Stimulated activated memory B cell treated with anti-CD40 and anti-IgM and Interleukin-4, amounts not matched to agents 10 μg/mL and 1 μg/mL and 100 μg/mL, for 72 hours (primary cell): ENCODE measurements around the gene OXER1.

Experiments
- ATAC-seq: fragments of 150-1000 bp; cut with Tn5 transposase; 2 replicates; pipeline ENCODE4 v1.10.0; 2021
- H3K27ac Mint-ChIP-seq: one replicate; pipeline ENCODE4 v1.8.0; 2022; ENCODE audit warnings: mild to moderate bottlenecking, mixed read lengths
- H3K27me3 Mint-ChIP-seq: one replicate; pipeline ENCODE4 v1.8.0; 2022; ENCODE audit warnings: mixed read lengths
- H3K36me3 Mint-ChIP-seq: one replicate; pipeline ENCODE4 v1.8.0; 2022; ENCODE audit warnings: mixed read lengths
- H3K4me1 Mint-ChIP-seq: one replicate; pipeline ENCODE4 v1.8.0; 2022; ENCODE audit warnings: mixed read lengths
- H3K4me3 Mint-ChIP-seq: one replicate; pipeline ENCODE4 v1.8.0; 2022; ENCODE audit warnings: mild to moderate bottlenecking, moderate library complexity, mixed read lengths
- H3K9me3 Mint-ChIP-seq: one replicate; pipeline ENCODE4 v1.8.0; 2022; ENCODE audit warnings: mixed read lengths

The OXER1 gene

GRCh38 chr2:42767080-42767898 lies 3.4 kb upstream of the OXER1 start:
- ATAC-seq = no peak
- Mint-ChIP-seq H3K27me3 (no peaks in the 10 kb centered on the region), H3K27ac (no peak overlapping the region)

GRCh38 chr2:42765686-42766085 lies 1.8 kb upstream of the OXER1 start:
- no peak overlapping the region for H3K4me3 Mint-ChIP-seq
- H3K36me3 Mint-ChIP-seq = peaks cover 15% of the 10 kb centered on the region
- peaks cover 15% of the 10 kb centered on the region for H3K4me1 Mint-ChIP-seq
- peak overlapping the region; percentile 49 for H3K27ac Mint-ChIP-seq
- H3K9me3 Mint-ChIP-seq = no peaks in the 10 kb centered on the region
- ATAC-seq = no peak
- no peaks in the 10 kb centered on the region for H3K27me3 Mint-ChIP-seq

More at GRCh38 chr2:42767080-42767898, 3.4 kb upstream of the OXER1 start:
- Mint-ChIP-seq H3K9me3 (no peaks in the 10 kb centered on the region), H3K36me3 (peaks cover 15% of the 10 kb centered on the region), H3K4me1 (peaks cover 18% of the 10 kb centered on the region), H3K4me3 (no peak overlapping the region)

- Mint-ChIP-seq H3K27me3 (no peaks in the 10 kb centered on the region), H3K36me3 (peaks cover 20% of the 10 kb centered on the region), H3K9me3 (no peaks in the 10 kb centered on the region), H3K4me1 (peaks cover 11% of the 10 kb centered on the region), H3K4me3 (no peak overlapping the region), H3K27ac (no peak overlapping the region)
- no peak for ATAC-seq
Measured at GRCh38 chr2:42764901-42765300, 966 bp upstream of the OXER1 start.

GRCh38 chr2:42762823-42763804 lies 821 bp downstream of the OXER1 start:
- no peaks in the 10 kb centered on the region for H3K9me3 Mint-ChIP-seq
- no peaks in the 10 kb centered on the region for H3K27me3 Mint-ChIP-seq
- no peak for ATAC-seq
- H3K27ac Mint-ChIP-seq = no peak overlapping the region
- peaks cover 23% of the 10 kb centered on the region for H3K36me3 Mint-ChIP-seq
- no peak overlapping the region for H3K4me3 Mint-ChIP-seq
- H3K4me1 Mint-ChIP-seq = peaks cover 11% of the 10 kb centered on the region

- no peak for ATAC-seq
- H3K4me1 Mint-ChIP-seq = peaks cover 13% of the 10 kb centered on the region
- no peaks in the 10 kb centered on the region for H3K27me3 Mint-ChIP-seq
- H3K9me3 Mint-ChIP-seq = no peaks in the 10 kb centered on the region
- no peak overlapping the region for H3K4me3 Mint-ChIP-seq
- H3K27ac Mint-ChIP-seq = no peak overlapping the region
- peaks cover 23% of the 10 kb centered on the region for H3K36me3 Mint-ChIP-seq
Measured at GRCh38 chr2:42762155-42762554, 1.8 kb downstream of the OXER1 start.

GRCh38 chr2:42761554-42761953 lies 2.4 kb downstream of the OXER1 start:
- Mint-ChIP-seq H3K4me3 (no peak overlapping the region), H3K36me3 (peaks cover 19% of the 10 kb centered on the region), H3K27ac (no peak overlapping the region), H3K27me3 (no peaks in the 10 kb centered on the region), H3K9me3 (no peaks in the 10 kb centered on the region), H3K4me1 (peaks cover 15% of the 10 kb centered on the region)
- ATAC-seq = no peak

- Mint-ChIP-seq H3K4me1 (peaks cover 23% of the 10 kb centered on the region), H3K27ac (no peak overlapping the region), H3K36me3 (peaks cover 17% of the 10 kb centered on the region), H3K9me3 (no peaks in the 10 kb centered on the region), H3K4me3 (no peak overlapping the region), H3K27me3 (no peaks in the 10 kb centered on the region)
- no peak for ATAC-seq
Measured at GRCh38 chr2:42758751-42759150, 5.2 kb downstream of the OXER1 start.

- Mint-ChIP-seq H3K4me1 (peaks cover 29% of the 10 kb centered on the region), H3K27me3 (no peaks in the 10 kb centered on the region), H3K36me3 (peaks cover 13% of the 10 kb centered on the region), H3K9me3 (no peaks in the 10 kb centered on the region), H3K4me3 (no peak overlapping the region), H3K27ac (no peak overlapping the region)
- no peak for ATAC-seq
Measured at GRCh38 chr2:42757981-42758740, 5.8 kb downstream of the OXER1 start.

GRCh38 chr2:42756966-42757513 lies 6.9 kb downstream of the OXER1 start:
- no peaks in the 10 kb centered on the region for H3K27me3 Mint-ChIP-seq
- peaks cover 8% of the 10 kb centered on the region for H3K36me3 Mint-ChIP-seq
- no peak overlapping the region for H3K4me3 Mint-ChIP-seq
- no peaks in the 10 kb centered on the region for H3K9me3 Mint-ChIP-seq
- no peak overlapping the region for H3K27ac Mint-ChIP-seq
- no peak for ATAC-seq
- peaks cover 40% of the 10 kb centered on the region for H3K4me1 Mint-ChIP-seq

GRCh38 chr2:42756150-42756775 lies 7.7 kb downstream of the OXER1 start:
- Mint-ChIP-seq H3K27me3 (no peaks in the 10 kb centered on the region), H3K4me3 (no peak overlapping the region), H3K4me1 (peaks cover 48% of the 10 kb centered on the region), H3K9me3 (no peaks in the 10 kb centered on the region), H3K36me3 (peaks cover 8% of the 10 kb centered on the region), H3K27ac (no peak overlapping the region)
- no peak for ATAC-seq

GRCh38 chr2:42755191-42755880 lies 8.6 kb downstream of the OXER1 start:
- Mint-ChIP-seq H3K4me3 (no peak overlapping the region), H3K9me3 (no peaks in the 10 kb centered on the region), H3K4me1 (peaks cover 57% of the 10 kb centered on the region), H3K27me3 (no peaks in the 10 kb centered on the region), H3K27ac (peak overlapping the region; percentile 91), H3K36me3 (peaks cover 12% of the 10 kb centered on the region)
- no peak for ATAC-seq

GRCh38 chr2:42754776-42755140 lies 9.2 kb downstream of the OXER1 start:
- H3K27ac Mint-ChIP-seq = peak overlapping the region; percentile 91
- peaks cover 61% of the 10 kb centered on the region for H3K4me1 Mint-ChIP-seq
- H3K36me3 Mint-ChIP-seq = peaks cover 6% of the 10 kb centered on the region
- no peaks in the 10 kb centered on the region for H3K27me3 Mint-ChIP-seq
- no peak for ATAC-seq
- H3K4me3 Mint-ChIP-seq = peak overlapping the region; percentile 37
- no peaks in the 10 kb centered on the region for H3K9me3 Mint-ChIP-seq

GRCh38 chr2:42754021-42754775 lies 9.7 kb downstream of the OXER1 start:
- H3K4me3 Mint-ChIP-seq = peak overlapping the region; percentile 37
- peaks cover 5% of the 10 kb centered on the region for H3K36me3 Mint-ChIP-seq
- H3K27ac Mint-ChIP-seq = peak overlapping the region; percentile 91
- no peaks in the 10 kb centered on the region for H3K9me3 Mint-ChIP-seq
- peak; percentile 86 for ATAC-seq
- no peaks in the 10 kb centered on the region for H3K27me3 Mint-ChIP-seq
- H3K4me1 Mint-ChIP-seq = peaks cover 61% of the 10 kb centered on the region
